ENCODE data around the gene DCHS1. TPM values are rescaled to one million over a fixed set of nuclear protein-coding genes. Genes with fewer than 3 reads are reported as not detected.

Gene DCHS1
- total RNA-seq, 1 donor, result 3.8 TPM

Other genes with a start within 250 kb of the DCHS1 start
- 57.1 TPM for gene APBB1, start 236.7 kb downstream of the DCHS1 start, total RNA-seq
- 0.31 TPM for gene HPX, start 214.8 kb downstream of the DCHS1 start, total RNA-seq
- gene TRIM3, start 181.9 kb downstream of the DCHS1 start, total RNA-seq, result 12.1 TPM
- 33.3 TPM for gene ARFIP2, start 174.5 kb downstream of the DCHS1 start, total RNA-seq
- 70.2 TPM for gene TIMM10B, start 174.3 kb downstream of the DCHS1 start, total RNA-seq
- 18.3 TPM for gene DNHD1, start 158.5 kb downstream of the DCHS1 start, total RNA-seq
- 19.0 TPM for gene RRP8, start 52.2 kb downstream of the DCHS1 start, total RNA-seq
- gene ILK, start 52.0 kb downstream of the DCHS1 start, total RNA-seq, result 45.5 TPM
- 33.2 TPM for gene TAF10, start 43.6 kb downstream of the DCHS1 start, total RNA-seq
- gene TPP1, start 36.4 kb downstream of the DCHS1 start, total RNA-seq, result 86.2 TPM
- gene MRPL17, start 27.5 kb upstream of the DCHS1 start, total RNA-seq, result 9.0 TPM
- gene OR2AG2, start 116.2 kb upstream of the DCHS1 start, total RNA-seq, result 0.10 TPM
- not detected for gene OR2AG1, start 127.2 kb upstream of the DCHS1 start, total RNA-seq
- gene OR6A2, start 143.9 kb upstream of the DCHS1 start, total RNA-seq, result not detected
- gene OR10A5, start 189.9 kb upstream of the DCHS1 start, total RNA-seq, result not detected
- gene OR10A2, start 207.2 kb upstream of the DCHS1 start, total RNA-seq, result not detected
- not detected for gene OR10A4, start 220.8 kb upstream of the DCHS1 start, total RNA-seq
- gene OR2D2, start 236.7 kb upstream of the DCHS1 start, total RNA-seq, result 0.10 TPM

Measured in mononuclear cell (primary cell).